SK-N-SH treated with all-trans-retinoic acid at 6 μM for 48 hours (cell line): ENCODE data around the gene TAC4.
A peak's percentile ranks its signal among the peaks of the same experiment; 100 is the strongest.

Experiments
- ATAC-seq: fragments of 200-7000 bp; cut with Tn5 transposase; 3 replicates; pipeline ENCODE4 v1.9.1; 2020; ENCODE audit warnings: mild to moderate bottlenecking, moderate library complexity
- ARNTL ChIP-seq: fragments of 450-650 bp; formaldehyde crosslinking; IDR thresholded peaks from 2 replicates; pipeline ENCODE4 v1.5.0; 2020; ENCODE audit warnings: low read depth, mild to moderate bottlenecking, moderate library complexity, borderline replicate concordance
- BACH2 ChIP-seq: fragments of 250-450 bp; sonication (Bioruptor Pico); IDR thresholded peaks from 2 replicates; pipeline ENCODE4 v1.9.0; 2021; ENCODE audit warnings: mild to moderate bottlenecking, borderline replicate concordance
- CSDC2 ChIP-seq: fragments of 250-450 bp; sonication (Bioruptor Pico); IDR thresholded peaks from 2 replicates; pipeline ENCODE4 v1.5.0; 2020; ENCODE audit warnings: mild to moderate bottlenecking, moderate library complexity
- CSRNP3 ChIP-seq: fragments of 250-450 bp; sonication (Bioruptor Pico); IDR thresholded peaks from 2 replicates; pipeline ENCODE4 v1.5.1; 2021; ENCODE audit warnings: mild to moderate bottlenecking, moderate library complexity
- ESRRG ChIP-seq: fragments of 250-450 bp; sonication (Bioruptor Pico); IDR thresholded peaks from 2 replicates; pipeline ENCODE4 v1.6.1; 2021; ENCODE audit warnings: mild to moderate bottlenecking
- GLIS3 ChIP-seq: fragments of 250-450 bp; sonication (Bioruptor Pico); IDR thresholded peaks from 2 replicates; pipeline ENCODE4 v1.5.0; 2020; ENCODE audit warnings: mild to moderate bottlenecking, moderate library complexity
- ISL1 ChIP-seq: fragments of 250-450 bp; sonication (Bioruptor Pico); IDR thresholded peaks from 2 replicates; pipeline ENCODE4 v2.1.2; 2022; ENCODE audit warnings: mild to moderate bottlenecking, moderate library complexity
- OSR1 ChIP-seq: fragments of 250-450 bp; sonication (Bioruptor Pico); IDR thresholded peaks from 2 replicates; pipeline ENCODE4 v1.8.0; 2022; ENCODE audit warnings: moderate library complexity, mild to moderate bottlenecking, inconsistent platforms
- PATZ1 ChIP-seq: fragments of 250-450 bp; sonication (Bioruptor Pico); IDR thresholded peaks from 2 replicates; pipeline ENCODE4 v1.8.0; 2020; ENCODE audit warnings: mild to moderate bottlenecking, moderate library complexity, borderline replicate concordance
- POU6F1 ChIP-seq: fragments of 250-450 bp; sonication (Bioruptor Pico); IDR thresholded peaks from 2 replicates; pipeline ENCODE4 v1.8.0; 2021; ENCODE audit warnings: low read depth, mild to moderate bottlenecking, moderate library complexity, borderline replicate concordance
- PPARA ChIP-seq: fragments of 250-450 bp; sonication (Bioruptor Pico); IDR thresholded peaks from 2 replicates; pipeline ENCODE4 v1.5.0; 2020; ENCODE audit warnings: mild to moderate bottlenecking, borderline replicate concordance
- RARB ChIP-seq: fragments of 250-450 bp; sonication (Bioruptor Pico); IDR thresholded peaks from 2 replicates; pipeline ENCODE4 v1.8.0; 2021; ENCODE audit warnings: mild to moderate bottlenecking, moderate library complexity
- SNAI2 ChIP-seq: fragments of 250-450 bp; sonication (Bioruptor Pico); IDR thresholded peaks from 2 replicates; pipeline ENCODE4 v1.5.0; 2020; ENCODE audit warnings: mild to moderate bottlenecking, moderate library complexity
- TOX ChIP-seq: fragments of 250-450 bp; sonication (Bioruptor Pico); IDR thresholded peaks from 2 replicates; pipeline ENCODE4 v1.8.0; 2021; ENCODE audit warnings: mild to moderate bottlenecking, moderate library complexity, borderline replicate concordance
- TSHZ2 ChIP-seq: fragments of 250-450 bp; sonication (Bioruptor Pico); IDR thresholded peaks from 2 replicates; pipeline ENCODE4 v1.5.0; 2020; ENCODE audit warnings: mild to moderate bottlenecking, moderate library complexity
- ZC3H10 ChIP-seq: fragments of 250-450 bp; sonication (Bioruptor Pico); IDR thresholded peaks from 2 replicates; pipeline ENCODE4 v1.5.1; 2021; ENCODE audit warnings: mild to moderate bottlenecking, moderate library complexity
- ZFP3 ChIP-seq: fragments of 250-450 bp; sonication (Bioruptor Pico); IDR thresholded peaks from 2 replicates; pipeline ENCODE4 v1.5.0; 2020; ENCODE audit warnings: mild to moderate bottlenecking, moderate library complexity
- ZNF565 ChIP-seq: fragments of 450-650 bp; formaldehyde crosslinking; conservative IDR thresholded peaks from 2 replicates; pipeline ENCODE4 v1.5.0; 2020; ENCODE audit warnings: low read depth, mild to moderate bottlenecking, moderate library complexity
- ZNF70 ChIP-seq: fragments of 450-650 bp; formaldehyde crosslinking; IDR thresholded peaks from 2 replicates; pipeline ENCODE4 v1.5.0; 2020; ENCODE audit warnings: mild to moderate bottlenecking, moderate library complexity
- ZNF8 ChIP-seq: fragments of 450-650 bp; formaldehyde crosslinking; IDR thresholded peaks from 2 replicates; pipeline ENCODE4 v1.5.0; 2020; ENCODE audit warnings: mild to moderate bottlenecking, moderate library complexity

Gene TAC4

GRCh38 chr17:49841548-49841947 lies 6.3 kb downstream of the TAC4 start (continued):
- TF ChIP-seq ZNF565 (CRISPR knock-in tag) (no peak), RARB (no peak)
- TF ChIP-seq, all 23 proteins: peak for 0

GRCh38 chr17:49839455-49839854 lies 8.4 kb downstream of the TAC4 start:
- ATAC-seq = no peak
- TF ChIP-seq ESRRG (CRISPR knock-in tag) (no peak), ZNF565 (CRISPR knock-in tag) (no peak), POU6F1 (CRISPR knock-in tag) (no peak), ISL1 (no peak), RARB (no peak), TOX (CRISPR knock-in tag) (no peak), BACH2 (no peak), PPARA (CRISPR knock-in tag) (no peak), CSRNP3 (CRISPR knock-in tag) (no peak), ZNF70 (CRISPR knock-in tag) (no peak), SNAI2 (CRISPR knock-in tag) (no peak), ARNTL (CRISPR knock-in tag) (no peak), TSHZ2 (CRISPR knock-in tag) (no peak), OSR1 (no peak), ZC3H10 (no peak), ZFP3 (CRISPR knock-in tag) (no peak), GLIS3 (CRISPR knock-in tag) (no peak), PATZ1 (CRISPR knock-in tag) (no peak), ZNF8 (CRISPR knock-in tag) (no peak)
- TF ChIP-seq, all 23 proteins: peak for 0

- no peak for TF ChIP-seq ZNF565 (CRISPR knock-in tag)
- TF ChIP-seq GLIS3 (CRISPR knock-in tag) = no peak
- peak; percentile 30; the same call in 1 of the 2 replicates for TF ChIP-seq ISL1
- TF ChIP-seq CSDC2 (CRISPR knock-in tag) = no peak
- no peak for TF ChIP-seq BACH2
- TF ChIP-seq ZFP3 (CRISPR knock-in tag) = no peak
- TF ChIP-seq PATZ1 (CRISPR knock-in tag) = no peak
- ATAC-seq = peak; percentile 64
Measured at GRCh38 chr17:49836111-49837030, 11.5 kb downstream of the TAC4 start.
